GM12874 (cell line): ENCODE data around the gene DPH7.

Experiments used
- TF ChIP-seq, protein P1 (sequence below): IDR thresholded peaks from 2 replicates; pipeline ENCODE4 v1.5.1; 2011; ENCODE audit warnings: low read depth, mild to moderate bottlenecking, control low read depth, low read length, moderate library complexity; ENCODE audit not compliant: insufficient read depth

DPH7 gene

DNA sequence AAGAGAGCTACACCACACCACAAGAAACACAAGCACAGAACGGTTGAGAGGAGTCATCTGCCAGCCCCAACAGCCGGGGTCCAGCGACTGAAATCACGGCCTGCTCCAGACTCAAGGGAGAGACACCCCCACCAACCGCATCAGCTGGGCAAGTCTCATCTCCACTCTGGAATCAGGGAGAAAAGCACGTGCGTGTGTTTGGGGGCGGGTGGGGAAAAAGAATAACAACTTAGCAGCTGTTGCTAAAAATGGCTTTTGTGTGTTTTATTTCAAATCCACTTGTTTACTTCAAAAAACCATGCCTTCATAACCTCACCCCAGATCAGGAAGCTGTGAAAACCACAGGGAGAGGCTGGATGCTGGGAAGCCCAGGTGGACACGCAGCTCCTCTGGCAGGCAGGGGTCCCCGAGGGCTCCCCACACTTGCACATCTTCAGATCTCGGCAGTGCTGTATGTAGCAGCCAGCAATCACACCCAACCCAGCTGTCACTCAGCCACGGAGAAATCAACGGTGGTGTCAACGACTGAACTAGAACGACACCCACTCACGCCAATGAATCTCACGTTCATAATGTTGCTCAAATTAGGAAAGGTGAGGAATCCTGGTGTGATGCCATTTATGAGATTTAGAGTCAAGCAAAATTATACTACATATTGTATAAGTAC is 47.5 kb downstream of the DPH7 start:
- TF ChIP-seq, protein P1, sequence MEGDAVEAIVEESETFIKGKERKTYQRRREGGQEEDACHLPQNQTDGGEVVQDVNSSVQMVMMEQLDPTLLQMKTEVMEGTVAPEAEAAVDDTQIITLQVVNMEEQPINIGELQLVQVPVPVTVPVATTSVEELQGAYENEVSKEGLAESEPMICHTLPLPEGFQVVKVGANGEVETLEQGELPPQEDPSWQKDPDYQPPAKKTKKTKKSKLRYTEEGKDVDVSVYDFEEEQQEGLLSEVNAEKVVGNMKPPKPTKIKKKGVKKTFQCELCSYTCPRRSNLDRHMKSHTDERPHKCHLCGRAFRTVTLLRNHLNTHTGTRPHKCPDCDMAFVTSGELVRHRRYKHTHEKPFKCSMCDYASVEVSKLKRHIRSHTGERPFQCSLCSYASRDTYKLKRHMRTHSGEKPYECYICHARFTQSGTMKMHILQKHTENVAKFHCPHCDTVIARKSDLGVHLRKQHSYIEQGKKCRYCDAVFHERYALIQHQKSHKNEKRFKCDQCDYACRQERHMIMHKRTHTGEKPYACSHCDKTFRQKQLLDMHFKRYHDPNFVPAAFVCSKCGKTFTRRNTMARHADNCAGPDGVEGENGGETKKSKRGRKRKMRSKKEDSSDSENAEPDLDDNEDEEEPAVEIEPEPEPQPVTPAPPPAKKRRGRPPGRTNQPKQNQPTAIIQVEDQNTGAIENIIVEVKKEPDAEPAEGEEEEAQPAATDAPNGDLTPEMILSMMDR = no peak

DNA sequence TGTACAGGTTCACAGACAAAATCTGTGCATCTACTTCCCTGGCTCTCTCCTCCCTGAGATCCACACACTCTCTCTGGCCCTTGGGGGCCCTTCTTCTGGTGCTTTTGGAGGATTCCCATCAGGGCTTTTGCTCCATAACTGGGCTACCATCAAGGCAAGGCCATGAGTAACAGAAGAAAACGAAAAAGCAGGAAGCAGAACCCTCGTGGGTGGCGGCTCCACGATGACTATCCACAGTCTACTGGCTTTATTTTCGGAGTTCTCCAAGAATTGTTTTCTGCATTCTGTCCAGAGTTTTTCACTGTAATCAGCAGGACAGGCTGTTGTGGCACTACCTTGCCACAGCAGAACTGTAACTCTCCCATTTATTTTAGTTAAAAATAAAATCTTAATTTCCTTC is 48.4 kb downstream of the DPH7 start:
- TF ChIP-seq, protein P1 = no peak

DNA sequence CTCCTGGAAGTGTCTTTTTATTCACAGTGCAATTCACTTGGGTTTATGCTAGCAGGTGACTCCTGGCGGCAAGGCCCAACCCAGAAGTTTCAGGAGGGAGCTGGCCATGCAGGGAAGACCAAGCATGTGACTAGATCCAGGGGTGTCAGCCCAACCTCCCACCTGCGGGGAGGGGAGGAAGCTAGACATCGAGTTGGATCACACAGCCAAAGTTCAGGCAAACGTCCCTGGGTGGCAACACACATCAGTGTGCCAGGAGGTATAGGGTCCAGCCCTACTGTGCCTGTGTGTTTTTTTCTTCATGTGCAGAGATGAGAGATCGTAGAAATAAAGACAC is 53.8 kb downstream of the DPH7 start:
- TF ChIP-seq, protein P1 = no peak

DNA sequence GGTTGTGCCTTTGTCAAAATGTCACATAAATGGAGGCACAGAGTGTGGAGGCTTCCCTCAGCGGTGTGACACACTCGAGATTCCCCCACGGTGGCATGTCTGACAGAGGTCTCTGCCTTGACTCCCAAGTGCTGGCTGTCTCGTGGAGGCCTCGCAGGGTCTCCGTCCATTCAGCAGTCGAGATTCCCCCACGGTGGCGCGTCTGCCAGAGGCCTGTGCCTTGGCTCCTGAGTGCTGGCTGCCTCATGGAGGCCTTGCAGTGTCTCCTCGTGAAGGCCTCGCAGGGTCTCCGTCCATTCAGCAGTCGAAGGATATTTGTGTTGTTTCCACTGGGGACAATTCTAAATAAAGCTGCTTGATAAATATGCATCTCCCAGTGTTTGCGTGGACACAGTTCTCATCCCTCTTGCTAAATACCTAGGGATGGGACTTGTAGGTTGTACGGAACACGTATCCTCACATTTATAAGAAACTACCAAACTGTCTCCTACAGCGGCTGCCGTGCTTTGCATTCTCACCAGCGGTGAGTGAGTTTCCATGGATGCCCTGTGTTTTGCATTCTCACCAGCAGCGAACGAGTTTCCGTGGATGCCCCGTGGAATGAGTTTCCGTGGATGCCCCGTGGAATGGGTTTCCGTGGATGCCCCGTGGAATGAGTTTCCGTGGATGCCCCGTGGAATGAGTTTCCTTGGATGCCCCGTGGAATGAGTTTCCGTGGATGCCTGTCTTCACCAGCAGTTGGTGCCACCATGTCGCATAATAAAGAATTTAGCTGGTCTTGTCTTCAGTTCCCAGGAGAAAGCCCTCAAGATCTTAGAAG is 54.4 kb downstream of the DPH7 start:
- TF ChIP-seq, protein P1 = no peak

DNA sequence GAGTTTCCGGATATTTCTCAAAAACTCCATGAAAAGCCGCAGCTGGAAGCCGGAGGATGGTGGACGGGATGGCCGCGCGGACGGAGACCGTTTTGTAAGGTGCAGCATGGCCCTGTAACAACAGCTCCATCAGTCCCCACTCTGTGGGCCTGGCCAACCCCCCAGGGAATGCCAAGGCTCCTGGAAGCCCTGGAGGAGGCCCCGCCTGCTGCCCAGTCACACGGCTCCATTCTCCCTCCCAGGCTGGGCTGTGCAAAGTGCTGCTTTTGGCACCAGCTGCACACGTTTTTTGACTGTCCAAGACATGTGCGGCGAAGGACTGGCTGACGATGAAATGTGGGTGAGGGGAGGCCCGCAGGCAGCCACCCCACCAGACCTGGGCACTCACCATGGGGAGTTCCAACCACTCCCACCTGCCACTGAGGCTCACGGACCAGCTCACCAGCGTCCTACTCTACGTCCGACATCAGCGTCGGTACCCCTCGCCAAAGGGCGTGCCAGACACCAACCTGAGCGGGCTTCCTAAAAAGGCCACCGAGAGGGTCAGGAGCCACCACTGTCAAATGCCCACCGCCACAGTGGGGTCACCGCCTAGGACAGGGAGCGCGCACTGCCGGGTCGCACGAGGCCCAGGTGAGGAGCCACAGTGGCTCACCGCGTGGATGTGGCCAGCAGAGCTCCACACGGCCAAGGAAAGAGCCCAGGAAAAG is 55.8 kb downstream of the DPH7 start:
- TF ChIP-seq, protein P1 = no peak

DNA sequence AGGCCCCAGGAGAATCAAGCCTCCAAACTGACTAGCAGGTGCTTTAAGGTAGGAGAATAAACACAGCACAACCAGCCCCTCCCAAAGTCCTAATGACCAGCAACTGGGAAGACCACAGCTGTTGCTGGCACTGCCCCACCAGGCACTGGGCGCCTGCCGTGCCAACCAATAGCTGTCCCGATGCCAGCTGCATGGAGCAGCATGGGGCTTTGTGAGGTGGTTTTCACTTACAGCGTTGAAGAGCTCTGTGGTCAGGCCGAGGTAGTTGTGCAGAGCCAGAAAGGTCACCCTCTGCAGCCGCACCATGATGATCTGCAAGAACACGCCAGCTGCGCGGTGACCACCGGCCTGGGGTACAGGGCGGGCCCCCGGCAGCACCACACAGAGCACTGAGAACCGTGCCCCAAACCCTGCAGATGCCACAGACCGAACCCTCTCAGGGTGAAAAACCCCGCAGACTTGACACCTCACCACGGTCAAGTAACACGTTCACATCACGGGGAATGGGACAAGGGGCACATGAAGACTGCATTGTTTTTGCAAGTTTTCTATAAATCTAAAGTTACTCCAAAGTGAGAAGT is 57.2 kb downstream of the DPH7 start:
- TF ChIP-seq, protein P1 = no peak

DNA sequence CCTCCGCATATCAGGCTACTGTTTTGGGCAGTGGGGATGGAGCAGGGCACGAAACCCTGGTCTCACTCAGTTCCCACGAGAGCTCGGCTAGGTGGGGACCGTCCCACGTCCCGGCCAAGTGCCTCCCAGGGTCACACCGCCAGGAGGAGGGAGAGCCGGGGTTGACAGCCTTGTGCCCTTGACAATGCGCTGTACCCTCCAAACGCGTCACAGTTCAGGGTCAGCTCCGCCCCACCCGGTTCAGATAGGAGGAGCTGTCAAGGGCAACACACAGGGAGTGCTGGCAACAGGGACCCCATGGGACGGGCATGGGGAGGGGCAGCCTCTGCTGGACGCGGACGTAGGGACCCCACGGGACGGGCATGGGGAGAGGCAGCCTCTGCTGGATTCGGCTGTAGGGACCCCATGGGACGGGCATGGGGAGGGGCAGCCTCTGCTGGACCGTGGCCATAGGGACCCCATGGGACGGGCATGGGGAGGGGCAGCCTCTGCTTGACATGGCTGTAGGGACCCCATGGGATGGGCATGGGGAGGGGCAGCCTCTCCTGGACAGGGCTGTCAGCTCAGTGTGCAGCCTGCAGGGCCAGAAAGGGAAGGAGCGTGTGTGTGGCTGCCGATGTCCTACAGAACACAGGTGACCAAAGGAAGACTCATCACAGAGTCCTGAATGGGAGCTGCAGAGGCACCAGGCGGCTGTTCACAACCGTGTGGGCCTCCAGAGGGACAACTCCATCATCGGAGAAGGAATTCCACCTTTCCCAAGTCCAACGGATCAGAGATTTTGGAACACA is 57.9 kb downstream of the DPH7 start:
- TF ChIP-seq, protein P1 = no peak
